ENCODE measurements around the gene SEZ6L2.

DNA sequence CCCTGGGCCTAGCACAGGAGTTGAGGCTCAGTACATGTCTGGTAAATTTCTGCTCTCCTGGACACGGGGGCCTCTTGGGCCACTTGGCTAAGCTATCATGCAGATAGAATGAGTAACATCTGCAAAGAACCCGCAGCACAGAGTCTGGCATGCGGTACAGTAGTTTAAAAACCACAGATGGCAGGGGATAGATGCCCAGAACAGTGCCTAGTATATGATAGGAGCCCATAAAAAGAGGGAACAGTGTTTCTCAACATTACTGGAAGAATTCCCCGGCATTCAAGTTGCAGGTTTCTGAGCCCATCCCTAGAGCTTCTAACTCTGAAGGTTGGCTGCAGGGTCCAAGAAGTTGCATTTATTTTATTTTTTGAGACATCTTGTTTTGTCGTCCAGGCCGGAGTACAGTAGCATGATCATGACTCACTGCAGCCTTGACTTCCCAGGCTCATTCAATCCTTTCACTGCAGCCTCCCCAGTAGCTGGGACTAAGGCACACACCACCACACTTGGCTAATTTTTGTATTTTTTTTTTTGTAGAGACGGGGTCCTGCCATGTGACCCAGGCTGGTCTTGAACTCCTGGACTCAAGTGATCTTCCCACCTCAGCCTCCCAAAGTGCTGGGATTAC is 42.1 kb downstream of the SEZ6L2 start:
- TF ChIP-seq, protein P1, sequence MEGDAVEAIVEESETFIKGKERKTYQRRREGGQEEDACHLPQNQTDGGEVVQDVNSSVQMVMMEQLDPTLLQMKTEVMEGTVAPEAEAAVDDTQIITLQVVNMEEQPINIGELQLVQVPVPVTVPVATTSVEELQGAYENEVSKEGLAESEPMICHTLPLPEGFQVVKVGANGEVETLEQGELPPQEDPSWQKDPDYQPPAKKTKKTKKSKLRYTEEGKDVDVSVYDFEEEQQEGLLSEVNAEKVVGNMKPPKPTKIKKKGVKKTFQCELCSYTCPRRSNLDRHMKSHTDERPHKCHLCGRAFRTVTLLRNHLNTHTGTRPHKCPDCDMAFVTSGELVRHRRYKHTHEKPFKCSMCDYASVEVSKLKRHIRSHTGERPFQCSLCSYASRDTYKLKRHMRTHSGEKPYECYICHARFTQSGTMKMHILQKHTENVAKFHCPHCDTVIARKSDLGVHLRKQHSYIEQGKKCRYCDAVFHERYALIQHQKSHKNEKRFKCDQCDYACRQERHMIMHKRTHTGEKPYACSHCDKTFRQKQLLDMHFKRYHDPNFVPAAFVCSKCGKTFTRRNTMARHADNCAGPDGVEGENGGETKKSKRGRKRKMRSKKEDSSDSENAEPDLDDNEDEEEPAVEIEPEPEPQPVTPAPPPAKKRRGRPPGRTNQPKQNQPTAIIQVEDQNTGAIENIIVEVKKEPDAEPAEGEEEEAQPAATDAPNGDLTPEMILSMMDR (IDR thresholded peaks at IDR 0.05): no peak
- TF ChIP-seq, protein P2, sequence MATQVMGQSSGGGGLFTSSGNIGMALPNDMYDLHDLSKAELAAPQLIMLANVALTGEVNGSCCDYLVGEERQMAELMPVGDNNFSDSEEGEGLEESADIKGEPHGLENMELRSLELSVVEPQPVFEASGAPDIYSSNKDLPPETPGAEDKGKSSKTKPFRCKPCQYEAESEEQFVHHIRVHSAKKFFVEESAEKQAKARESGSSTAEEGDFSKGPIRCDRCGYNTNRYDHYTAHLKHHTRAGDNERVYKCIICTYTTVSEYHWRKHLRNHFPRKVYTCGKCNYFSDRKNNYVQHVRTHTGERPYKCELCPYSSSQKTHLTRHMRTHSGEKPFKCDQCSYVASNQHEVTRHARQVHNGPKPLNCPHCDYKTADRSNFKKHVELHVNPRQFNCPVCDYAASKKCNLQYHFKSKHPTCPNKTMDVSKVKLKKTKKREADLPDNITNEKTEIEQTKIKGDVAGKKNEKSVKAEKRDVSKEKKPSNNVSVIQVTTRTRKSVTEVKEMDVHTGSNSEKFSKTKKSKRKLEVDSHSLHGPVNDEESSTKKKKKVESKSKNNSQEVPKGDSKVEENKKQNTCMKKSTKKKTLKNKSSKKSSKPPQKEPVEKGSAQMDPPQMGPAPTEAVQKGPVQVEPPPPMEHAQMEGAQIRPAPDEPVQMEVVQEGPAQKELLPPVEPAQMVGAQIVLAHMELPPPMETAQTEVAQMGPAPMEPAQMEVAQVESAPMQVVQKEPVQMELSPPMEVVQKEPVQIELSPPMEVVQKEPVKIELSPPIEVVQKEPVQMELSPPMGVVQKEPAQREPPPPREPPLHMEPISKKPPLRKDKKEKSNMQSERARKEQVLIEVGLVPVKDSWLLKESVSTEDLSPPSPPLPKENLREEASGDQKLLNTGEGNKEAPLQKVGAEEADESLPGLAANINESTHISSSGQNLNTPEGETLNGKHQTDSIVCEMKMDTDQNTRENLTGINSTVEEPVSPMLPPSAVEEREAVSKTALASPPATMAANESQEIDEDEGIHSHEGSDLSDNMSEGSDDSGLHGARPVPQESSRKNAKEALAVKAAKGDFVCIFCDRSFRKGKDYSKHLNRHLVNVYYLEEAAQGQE (IDR thresholded peaks at IDR 0.05; ENCODE audit: insufficient read depth in 1 of 2, low read depth in 2 of 2, low read length in 1 of 2): no peak
